HepG2 (cell line): Measurements from ENCODE around the gene SGK1. TPM values are rescaled to one million over a fixed set of nuclear protein-coding genes. Genes with fewer than 3 reads are reported as not detected.

Experiments used
- ATAC-seq: fragments of 200-7000 bp; cut with Tn5 transposase; 3 replicates; pipeline ENCODE4 v1.9.1; 2020; ENCODE audit warnings: mild to moderate bottlenecking, moderate library complexity
- BruUV-seq: library from RNA; stranded (reverse); fragments of 400-500 nt; replicated peaks from 2 replicates; lab custom pipeline; 2021; lab: Mats Ljungman, UMichigan
- CTCF ChIA-PET: fragments of 300-600 bp; formaldehyde crosslinking; extraction: SDS; loops from one replicate; lab custom pipeline; 2021; ENCODE audit warnings: low total read pairs, inconsistent platforms, low intra/inter-chr PET ratio; lab: Yijun Ruan, JAX
- POLR2A ChIA-PET: fragments of 350-600 bp; sonication (Branson Sonifier 250); formaldehyde crosslinking; loops from one replicate; lab custom pipeline; 2020; ENCODE audit warnings: antibody characterized with exemption, inconsistent platforms; lab: Yijun Ruan, JAX
- DNase-seq: peaks from one replicate; pipeline ENCODE4 v3.0.0-alpha.2; 2015; ENCODE audit warnings: low spot score
- FAIRE-seq: peaks from 3 replicates; lab custom pipeline; 2011; peaks lifted over from hg19 to GRCh38; lab: Jason Lieb, UNC
- H2AFZ ChIP-seq: one replicate; pipeline ENCODE4 v1.6.1; 2011; ENCODE audit warnings: low read length, inconsistent platforms
- H3K27ac ChIP-seq: fragments of 300-600 bp; 3 replicates; pipeline ENCODE4 v1.8.0; 2011; ENCODE audit warnings: mixed run types, mild to moderate bottlenecking, mixed read lengths, low read length, inconsistent platforms; ENCODE audit not compliant: insufficient read depth; ENCODE audit errors: extremely low read length
- H3K27me3 ChIP-seq, 2 experiments: fragments of 200-600 bp in 1 of 2; 2 replicates in 1 of 2; 3 replicates in 1 of 2; pipeline versions ENCODE4 v1.6.0 to v1.8.0; 2011; ENCODE audit warnings: low read length in 2 of 2, mild to moderate bottlenecking in 2 of 2, moderate library complexity in 2 of 2, inconsistent platforms in 1 of 2; ENCODE audit not compliant: insufficient read depth in 2 of 2, control insufficient read depth in 1 of 2
- H3K36me3 ChIP-seq, 2 experiments: fragments of 200-600 bp in 1 of 2; replicated peaks in 1 of 2; 2 replicates in 1 of 2; 3 replicates in 1 of 2; pipeline versions ENCODE4 v1.5.1 to v1.8.0; 2011; ENCODE audit warnings: low read length in 2 of 2, inconsistent platforms in 1 of 2; ENCODE audit not compliant: insufficient read depth in 2 of 2, control insufficient read depth in 1 of 2
- H3K4me1 ChIP-seq: 2 replicates; pipeline ENCODE4 v1.5.1; 2012; ENCODE audit warnings: low read length, inconsistent platforms; ENCODE audit not compliant: insufficient read depth
- H3K4me2 ChIP-seq: 2 replicates; pipeline ENCODE4 v1.6.0; 2011; ENCODE audit warnings: low read depth, low read length, inconsistent platforms
- H3K4me3 ChIP-seq, 3 experiments: fragments of 200-600 bp in 1 of 3; sonication (generic), shearing (Covaris generic) in 1 of 3; replicated peaks in 1 of 3; 2 replicates each; pipeline ENCODE4 v1.5.1; 2011 to 2016; ENCODE audit warnings: low read length in 3 of 3, inconsistent platforms in 2 of 3, low read depth in 2 of 3, mild to moderate bottlenecking in 2 of 3, control low read depth in 1 of 3, mixed read lengths in 1 of 3; ENCODE audit not compliant: insufficient read depth in 1 of 3
- H3K79me2 ChIP-seq: one replicate; pipeline ENCODE4 v1.6.1; 2011; ENCODE audit warnings: low read length, inconsistent platforms; ENCODE audit not compliant: insufficient read depth
- H3K9ac ChIP-seq: 2 replicates; pipeline ENCODE4 v1.6.0; 2011; ENCODE audit warnings: mild to moderate bottlenecking, low read depth, low read length, inconsistent platforms; ENCODE audit not compliant: insufficient read depth
- H3K9me3 ChIP-seq: 2 replicates; pipeline ENCODE4 v1.5.1; 2012; ENCODE audit warnings: mild to moderate bottlenecking, low read length
- H4K20me1 ChIP-seq: 2 replicates; pipeline ENCODE4 v1.6.0; 2011; ENCODE audit warnings: inconsistent platforms, mild to moderate bottlenecking, low read length, moderate library complexity; ENCODE audit not compliant: insufficient read depth
- BCL6 ChIP-seq: IDR thresholded peaks from 2 replicates; pipeline ENCODE4 v1.6.1; 2016; ENCODE audit warnings: missing genetic modification reagents, missing compliant biosample characterization
- CEBPB ChIP-seq: IDR thresholded peaks from 2 replicates; pipeline ENCODE4 v1.6.1; 2011; ENCODE audit warnings: low read depth, low read length, improper control_type of control experiment, borderline replicate concordance
- ETV5 ChIP-seq: IDR thresholded peaks from 2 replicates; pipeline ENCODE4 v1.6.1; 2018; ENCODE audit warnings: missing biosample characterization, missing genetic modification reagents, inconsistent platforms, borderline replicate concordance
- EZH2 ChIP-seq: conservative IDR thresholded peaks from 2 replicates; pipeline ENCODE4 v1.6.1; 2012; ENCODE audit warnings: mild to moderate bottlenecking, low read depth, low read length, moderate library complexity
- MAX ChIP-seq: IDR thresholded peaks from 2 replicates; pipeline ENCODE4 v1.6.1; 2012; ENCODE audit warnings: inconsistent platforms
- NCOA5 ChIP-seq: sonication (generic); formaldehyde crosslinking; IDR thresholded peaks from 2 replicates; pipeline ENCODE4 v1.4.0; 2020; ENCODE audit warnings: missing genetic modification reagents
- RERE ChIP-seq: IDR thresholded peaks from 2 replicates; pipeline ENCODE4 v1.6.1; 2016; ENCODE audit warnings: low read depth, missing genetic modification reagents, missing compliant biosample characterization
- SP5 ChIP-seq: IDR thresholded peaks from 2 replicates; pipeline ENCODE4 v1.6.1; 2016; ENCODE audit warnings: low read depth, borderline replicate concordance
- TBX2 ChIP-seq: sonication (generic); formaldehyde crosslinking; IDR thresholded peaks from 2 replicates; pipeline ENCODE4 v1.5.0; 2020; ENCODE audit warnings: missing genetic modification reagents, mild to moderate bottlenecking, borderline replicate concordance
- TCF7L2 ChIP-seq: IDR thresholded peaks from 2 replicates; pipeline ENCODE4 v1.6.1; 2011; ENCODE audit warnings: mild to moderate bottlenecking, low read depth, low read length, moderate library complexity
- ZBTB42 ChIP-seq: sonication (generic); formaldehyde crosslinking; IDR thresholded peaks from 2 replicates; pipeline ENCODE4 v1.5.0; 2020; ENCODE audit warnings: mild to moderate bottlenecking, missing genetic modification reagents
- ZBTB7B ChIP-seq: sonication (generic); formaldehyde crosslinking; IDR thresholded peaks from 2 replicates; pipeline ENCODE4 v1.4.0; 2020; ENCODE audit warnings: missing genetic modification reagents
- ZNF337 ChIP-seq: sonication (generic); formaldehyde crosslinking; IDR thresholded peaks from 2 replicates; pipeline ENCODE4 v1.5.1; 2020; ENCODE audit warnings: missing genetic modification reagents, low read depth, mild to moderate bottlenecking, borderline replicate concordance
- ZNF619 ChIP-seq: sonication (generic); formaldehyde crosslinking; IDR thresholded peaks from 2 replicates; pipeline ENCODE4 v1.4.0; 2020; ENCODE audit warnings: mild to moderate bottlenecking, missing genetic modification reagents
- ZSCAN29 ChIP-seq: sonication (generic); formaldehyde crosslinking; conservative IDR thresholded peaks from 2 replicates; pipeline ENCODE4 v1.4.0; 2020; ENCODE audit warnings: mild to moderate bottlenecking, missing genetic modification reagents
- WGBS: methylation state at CpG from one replicate; pipeline ENCODE4 v1.1.6; 2017; ENCODE audit warnings: low lambda C conversion rate; 5-methylcytosine and 5-hydroxymethylcytosine counted together
- in situ Hi-C: cut with HindIII; loops from 2 replicates; pipeline ENCODE4 v1.10.0; 2017; ENCODE audit warnings: low pct_unique_long_range_greater_than_20kb; ENCODE audit not compliant: extremely low pct_ligation_motif_present
- intact Hi-C: fragments of 100-400 bp; cut with micrococcal nuclease; formaldehyde crosslinking; loops from one replicate; pipeline ENCODE4 v1.10.0; 2022; ENCODE audit not compliant: unreplicated experiment
- polyA plus RNA-seq, 8 experiments: library from polyadenylated mRNA; depleted of rRNA in 3 of 8; stranded (reverse) in 7 of 8; unstranded in 1 of 8; fragments of >200 nt; fragmentation: Illumina TruSeq in 4 of 8; extraction: Trizol in 4 of 8; gene quantifications; 2 replicates each; pipeline versions ENCODE4 v1.2.1 to v1.2.3, GENCODE V29; 2011 to 2016; ENCODE audit warnings: low read depth in 4 of 8, missing spikeins in 1 of 8, mixed read lengths in 1 of 8; ENCODE audit not compliant: insufficient read depth in 1 of 8
- total RNA-seq, 5 experiments: library from RNA; depleted of rRNA; stranded (reverse); fragments of >200 nt; fragmentation: Illumina TruSeq; extraction: Trizol; gene quantifications; 2 replicates each; pipeline ENCODE4 v1.2.3, GENCODE V29; 2016; ENCODE audit warnings: low read depth in 1 of 5

Gene SGK1
- total and polyA plus RNA-seq, 2 of the 13 experiments (the other 11 are each of a cell fraction or from before 2014, with no cell fraction given) = 56.1 to 56.2 TPM

- peak overlapping the region; percentile 18 for H3K4me2 ChIP-seq
- ATAC-seq = peak; percentile 46
- H3K4me3 ChIP-seq = no peak overlapping the region
- ChIA-PET CTCF (no interaction called here), POLR2A (interaction anchor here (0.8 to 7.1 kb wide), 3 partner anchors 19 to 104 kb away, joined by 3 to 62 read pairs (median 3); no protein-coding TSS in a partner anchor)
- in situ Hi-C loops (no loop called here), intact Hi-C loops (loop anchor here (5.0 kb wide), 1 partner anchor 243 kb away; the partner anchor contains the start of gene TBPL1)
- WGBS = 17% methylated on average over 3 of the region's 3 CpGs
- H2AFZ ChIP-seq = peak overlapping the region; percentile 38
- no peak for FAIRE-seq
- H3K4me1 ChIP-seq = peaks cover 88% of the 10 kb centered on the region
- H3K9me3 ChIP-seq = no peaks in the 10 kb centered on the region
- H4K20me1 ChIP-seq = no peaks in the 10 kb centered on the region
- no peaks in the 10 kb centered on the region for H3K36me3 ChIP-seq
- H3K27me3 ChIP-seq = no peaks in the 10 kb centered on the region
- peak overlapping the region; percentile 36 for H3K9ac ChIP-seq
- H3K27ac ChIP-seq = peak overlapping the region; percentile 65
- H3K79me2 ChIP-seq = no peaks in the 10 kb centered on the region
- TSS peak; percentile 61 for BruUV-seq
- DNase-seq = peak; percentile 84
- TF ChIP-seq ZBTB42 (CRISPR knock-in tag) (no peak), ZNF619 (no peak), ZNF337 (CRISPR knock-in tag) (no peak), ETV5 (CRISPR knock-in tag) (no peak), CEBPB (peak; percentile 57; the same call in 1 of the 2 replicates), MAX (peak; percentile 20; the same call in 1 of the 2 replicates), EZH2 (no peak), BCL6 (peak; percentile 61), RERE (0 out of 2 replicates have a peak, but pooled peaks have one; percentile 53), SP5 (CRISPR knock-in tag) (no peak), TCF7L2 (no peak), TBX2 (CRISPR knock-in tag) (peak; percentile 59; the same call in 1 of the 2 replicates), ZSCAN29 (CRISPR knock-in tag) (no peak), NCOA5 (CRISPR knock-in tag) (no peak), ZBTB7B (no peak)
Measured at GRCh38 chr6:134195164-134195906, 122.6 kb downstream of the SGK1 start.
